Measurements from ENCODE around the gene ZNF324.
"Not testable (repeated sequence)": the region's sequence is repeated elsewhere in the genome, so short reads cannot be mapped to it uniquely, and the experiment has no call there.

ZNF324 gene

DNA sequence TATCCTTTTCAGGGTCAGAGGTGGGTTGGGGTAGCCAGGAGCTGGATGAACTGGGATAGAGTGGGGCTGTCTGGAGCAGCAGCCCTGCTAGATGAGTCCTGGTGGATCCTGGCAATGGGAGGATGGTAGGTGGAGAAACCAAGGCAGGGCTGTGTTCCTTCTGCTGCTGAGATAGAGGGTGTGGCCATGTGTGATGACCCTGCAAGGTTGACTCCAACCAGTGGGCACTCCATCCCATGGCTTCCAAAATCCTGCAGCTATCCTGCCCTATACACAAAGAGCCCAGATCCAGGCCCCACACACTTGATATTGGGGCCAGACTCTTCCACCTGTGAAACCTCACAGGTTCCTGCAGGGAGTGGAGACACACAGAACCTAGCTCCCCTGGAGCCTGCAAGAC lies 6.9 kb downstream of the ZNF324 start:
- no peak for DNase-seq

DNA sequence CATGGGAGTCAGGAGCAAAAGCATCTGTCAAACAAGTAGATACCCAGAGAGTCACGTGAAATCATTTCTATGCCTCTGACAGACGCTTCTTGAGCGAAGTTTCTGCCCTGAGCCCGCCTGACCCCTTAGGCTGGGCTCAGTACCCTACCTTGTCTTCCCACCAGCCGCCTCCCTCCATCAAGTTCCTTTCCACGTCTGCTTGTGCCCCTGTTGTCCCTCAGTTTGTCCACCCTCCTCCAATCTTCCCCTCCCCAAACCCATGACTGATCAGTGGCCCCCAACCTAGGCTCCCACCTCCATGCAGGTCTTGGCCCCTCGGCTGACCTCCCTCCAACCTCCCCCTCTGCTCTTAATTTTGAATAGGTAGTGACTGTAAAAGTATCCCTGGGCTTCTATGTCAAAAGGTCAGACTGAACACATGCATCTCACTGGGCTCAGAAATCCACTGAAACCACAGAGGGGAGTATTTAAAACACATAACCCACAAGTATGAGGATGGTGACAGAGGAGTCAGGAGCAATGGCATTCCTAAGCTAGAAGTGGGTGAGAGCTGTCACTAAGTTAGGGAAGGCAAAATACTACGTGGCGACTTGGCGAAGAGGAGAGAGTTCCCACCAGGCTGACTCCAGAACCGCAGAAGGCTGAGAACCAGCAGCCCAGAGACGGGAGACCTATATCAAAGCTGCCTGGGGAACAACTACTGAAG lies 7.6 kb downstream of the ZNF324 start:
- no peak for DNase-seq

DNA sequence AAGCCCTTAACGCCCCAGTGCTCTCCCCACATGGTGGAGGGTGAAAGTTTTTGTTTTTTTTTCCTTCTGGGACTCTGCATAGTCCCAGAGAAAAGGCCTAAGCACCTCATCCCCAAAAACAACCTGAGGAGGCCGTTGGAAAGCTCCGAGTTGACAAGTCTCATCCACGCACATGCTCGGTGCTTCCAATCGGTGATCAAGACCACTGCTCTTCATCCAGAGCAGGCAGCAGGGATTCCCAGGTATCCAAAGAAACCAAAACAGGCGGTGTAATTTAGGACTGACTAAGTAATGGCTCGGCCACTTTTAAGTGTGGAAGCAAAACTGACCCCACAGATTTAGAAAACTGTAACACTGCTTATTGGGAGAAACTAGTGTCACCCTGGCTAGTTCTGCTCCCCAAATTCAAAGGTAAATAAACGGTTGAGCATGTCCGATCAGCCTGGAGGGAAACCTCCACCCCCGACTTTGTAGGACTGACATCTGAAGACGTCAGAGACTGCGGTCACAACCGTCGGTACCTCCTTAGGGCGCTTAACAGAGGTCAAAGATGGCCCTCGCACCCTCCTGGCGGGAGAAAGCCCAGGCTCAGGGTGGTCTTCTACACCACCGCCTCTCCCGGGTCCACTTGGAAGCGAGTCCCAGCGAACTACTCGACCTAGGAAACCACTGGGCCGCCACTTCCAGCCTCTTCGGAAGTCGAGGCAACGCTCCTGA lies 8.3 kb downstream of the ZNF324 start:
- no peak for DNase-seq

DNA sequence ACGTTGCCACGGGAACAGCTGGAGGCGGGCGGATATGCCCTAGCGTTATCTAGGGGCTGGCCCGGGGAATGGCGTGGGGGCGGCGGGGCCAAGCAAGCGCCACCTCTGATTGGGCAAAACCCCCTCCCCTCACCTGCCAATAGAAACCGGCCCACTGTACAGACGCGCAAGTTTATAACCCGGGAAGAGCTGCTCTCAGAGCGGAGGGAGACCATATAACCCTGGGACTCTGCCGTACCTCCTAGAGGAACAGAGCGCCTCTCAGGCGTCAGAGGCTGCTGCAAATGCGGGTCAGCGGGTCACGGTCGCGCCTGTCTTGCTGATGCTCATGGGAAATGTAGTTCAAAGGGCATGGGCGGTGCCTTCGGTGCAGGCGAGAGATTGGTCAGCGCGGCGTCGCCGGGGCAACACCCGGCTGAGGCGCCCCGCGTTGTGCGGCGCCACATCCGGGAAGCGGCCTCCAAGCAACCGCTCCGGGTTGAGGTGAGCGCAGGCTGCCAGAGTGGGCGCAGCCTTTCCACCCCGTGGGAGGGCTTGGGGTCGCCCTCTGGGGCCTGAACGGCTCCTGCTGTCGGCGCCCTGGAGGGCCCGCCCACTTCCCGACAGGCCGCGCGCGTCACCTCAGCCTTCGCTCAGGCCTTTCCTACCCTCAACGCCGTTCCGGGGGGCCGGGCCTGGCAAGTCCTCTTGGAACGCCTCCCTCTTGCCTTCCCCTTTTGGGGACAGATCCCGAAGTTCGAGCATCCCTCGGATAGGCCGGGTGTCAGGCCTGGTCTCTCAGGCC lies 9.0 kb downstream of the ZNF324 start, which contains the start of gene ZNF446:
TSS of gene ZNF446 (plus strand) at position 639 of the 784 bp plus-strand sequence. CDS start 867 bp downstream, outside the sequence.
- peak; percentile 91 for DNase-seq

DNA sequence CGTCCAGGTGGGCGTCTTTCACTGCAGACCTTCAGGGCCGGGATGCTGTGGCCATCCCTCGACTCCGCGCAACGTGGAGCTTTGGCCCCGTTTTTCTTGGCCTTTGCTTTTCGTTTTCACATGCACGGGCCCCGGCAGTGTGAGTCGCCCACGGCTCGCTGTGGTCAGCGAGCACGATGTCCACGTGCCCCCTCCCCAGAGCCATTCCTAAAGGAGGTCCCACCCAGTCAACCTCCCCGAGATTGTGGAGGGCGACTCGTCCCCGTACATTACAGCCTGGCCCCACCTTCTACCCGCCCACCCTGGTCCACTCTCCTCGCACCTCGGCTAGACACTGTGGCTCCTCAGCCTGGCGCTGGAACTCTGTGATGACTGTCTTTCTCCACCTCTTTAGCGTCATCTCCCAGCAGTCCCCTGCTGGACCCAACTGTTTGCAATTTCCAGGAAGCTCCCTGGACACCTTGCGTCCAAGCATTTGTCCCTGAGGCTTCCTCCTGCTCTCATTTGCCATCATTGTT lies 9.7 kb downstream of the ZNF324 start:
- DNase-seq, result no peak

DNA sequence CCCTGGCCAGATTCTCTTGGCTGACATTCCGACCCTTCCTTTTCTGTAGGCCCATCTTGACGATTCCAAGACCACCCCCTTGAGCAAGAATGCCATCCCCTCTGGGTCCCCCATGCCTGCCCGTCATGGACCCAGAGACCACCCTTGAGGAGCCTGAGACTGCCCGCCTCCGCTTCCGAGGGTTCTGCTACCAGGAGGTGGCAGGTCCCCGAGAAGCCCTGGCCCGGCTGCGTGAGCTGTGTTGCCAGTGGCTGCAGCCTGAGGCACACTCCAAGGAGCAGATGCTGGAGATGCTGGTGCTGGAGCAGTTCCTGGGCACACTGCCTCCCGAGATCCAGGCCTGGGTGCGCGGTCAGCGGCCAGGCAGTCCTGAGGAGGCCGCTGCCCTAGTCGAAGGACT lies 10.2 kb downstream of the ZNF324 start:
- DNase-seq, result no peak

DNA sequence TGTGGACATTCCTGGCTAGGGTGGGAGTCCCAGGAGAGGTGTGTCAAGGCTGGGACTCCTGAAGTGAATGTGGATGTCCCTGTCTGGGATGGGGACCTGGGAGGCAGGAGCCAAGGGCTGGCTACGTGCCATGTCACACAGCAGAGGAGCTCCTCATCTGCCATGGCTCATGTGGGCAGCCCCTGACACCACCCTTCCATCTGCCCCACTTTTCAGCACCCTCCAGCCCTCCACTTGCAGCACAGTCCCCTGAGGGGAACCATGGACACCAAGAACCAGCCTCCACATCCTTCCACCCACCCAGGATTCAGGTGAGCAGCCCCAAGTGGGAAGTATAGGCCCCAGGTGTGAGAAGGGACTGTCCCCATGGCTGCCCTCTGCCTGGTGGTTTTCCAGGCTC lies 11.0 kb downstream of the ZNF324 start:
- no peak for DNase-seq

DNA sequence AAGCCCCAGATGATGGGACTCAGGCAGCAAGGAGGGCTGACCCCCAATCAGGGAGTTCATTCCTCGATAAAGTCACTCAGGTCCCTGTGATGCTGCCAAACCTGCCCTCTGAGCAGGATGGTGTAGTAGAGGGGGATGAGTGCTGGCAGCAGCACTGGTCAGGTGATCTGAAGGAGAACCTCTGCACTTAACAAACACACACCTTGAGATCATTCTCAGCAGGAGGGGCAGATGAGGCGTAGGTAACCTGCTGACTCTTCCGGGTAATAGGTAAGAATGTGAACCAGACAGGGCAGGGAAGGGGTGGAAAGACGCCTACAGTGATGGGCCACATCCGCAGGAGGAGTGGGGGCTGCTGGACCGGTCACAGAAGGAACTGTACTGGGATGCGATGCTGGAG lies 12.4 kb downstream of the ZNF324 start:
- DNase-seq, result no peak

DNA sequence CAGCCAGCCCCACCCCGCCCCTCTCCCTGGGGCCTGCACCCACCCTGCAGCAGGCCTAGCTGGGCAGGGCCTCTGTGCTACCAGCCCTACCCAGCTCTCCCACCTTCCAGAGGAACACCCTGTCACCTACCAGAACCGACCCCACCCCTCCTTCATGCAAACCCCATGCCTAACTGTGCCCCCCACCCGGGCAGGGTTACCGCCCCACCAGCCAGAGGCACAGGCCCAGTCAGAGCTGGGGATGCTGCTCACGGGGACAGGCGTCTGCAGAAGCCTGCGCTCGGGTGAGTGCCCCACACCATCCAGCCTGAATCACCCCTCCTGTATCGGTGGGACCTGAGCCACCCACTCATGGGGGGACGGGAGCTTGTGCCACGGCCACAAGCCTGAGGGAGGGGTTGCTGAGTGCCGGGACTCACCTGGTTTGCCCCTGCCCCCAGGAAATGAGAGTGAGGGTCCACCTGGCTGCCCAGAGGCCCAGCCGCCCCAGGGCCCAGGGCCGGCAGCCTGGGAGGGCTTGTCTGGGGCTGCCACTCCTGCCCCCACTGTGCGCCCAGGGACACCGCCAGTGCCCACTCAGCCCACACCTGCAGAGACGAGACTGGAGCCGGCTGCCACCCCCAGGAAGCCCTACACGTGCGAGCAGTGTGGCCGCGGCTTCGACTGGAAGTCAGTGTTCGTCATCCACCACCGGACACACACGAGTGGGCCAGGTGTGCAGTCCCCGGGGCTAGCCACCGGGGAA lies 13.0 kb downstream of the ZNF324 start:
- no peak for DNase-seq

DNA sequence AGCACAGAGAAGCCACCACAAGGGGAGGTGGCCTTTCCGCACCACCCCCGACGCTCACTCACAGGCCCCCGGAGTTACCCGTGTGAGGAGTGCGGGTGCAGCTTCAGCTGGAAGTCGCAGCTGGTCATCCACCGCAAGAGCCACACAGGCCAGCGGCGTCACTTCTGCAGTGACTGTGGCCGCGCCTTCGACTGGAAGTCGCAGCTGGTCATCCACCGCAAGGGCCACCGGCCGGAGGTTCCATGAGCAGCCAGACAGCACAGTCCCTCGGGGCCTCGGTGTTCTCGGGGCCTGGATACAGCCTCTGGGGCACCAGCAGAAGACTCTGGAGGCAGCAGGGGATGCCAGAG lies 13.6 kb downstream of the ZNF324 start:
- DNase-seq, result no peak

DNA sequence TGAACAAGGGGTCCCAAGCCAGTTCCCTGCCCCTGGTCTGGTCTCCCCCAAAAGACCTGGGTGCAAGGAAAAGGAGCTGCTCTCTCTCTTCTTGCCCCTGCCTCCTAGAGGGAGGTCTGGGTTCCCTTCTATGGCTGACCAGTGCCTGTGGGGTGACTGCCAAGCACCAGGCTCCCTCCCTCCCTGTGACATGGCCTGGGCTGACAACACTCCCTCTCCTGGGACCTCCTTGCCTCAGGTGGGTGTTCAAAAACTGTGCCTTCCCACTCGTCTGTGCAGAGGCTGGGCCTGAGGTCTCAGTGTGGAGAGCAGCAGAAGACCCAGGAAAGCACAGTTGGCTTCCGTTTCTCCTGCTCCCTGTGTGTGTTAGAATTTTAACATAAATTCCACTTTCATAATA lies 14.0 kb downstream of the ZNF324 start:
- DNase-seq, result no peak

DNA sequence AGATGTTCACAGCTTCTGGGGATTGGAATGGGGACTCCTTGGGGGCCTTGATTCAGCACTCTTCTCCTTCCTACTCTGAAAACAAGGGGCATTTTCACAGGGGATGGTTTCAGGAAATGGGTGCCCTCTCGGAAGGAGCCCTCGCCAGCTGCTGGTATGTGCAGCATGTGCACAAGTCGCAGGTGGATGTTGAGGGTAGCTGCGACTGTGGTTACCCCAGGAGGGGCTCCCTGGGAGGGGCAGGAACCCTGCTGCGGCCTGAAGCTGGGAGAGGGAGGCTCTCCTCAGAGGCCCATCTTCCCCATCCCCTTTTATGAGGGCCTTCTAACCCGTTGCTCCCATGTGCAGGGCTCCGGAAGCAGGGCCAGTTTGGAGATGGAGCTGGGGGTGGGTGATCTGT lies 15.5 kb downstream of the ZNF324 start:
- DNase-seq, result no peak

DNA sequence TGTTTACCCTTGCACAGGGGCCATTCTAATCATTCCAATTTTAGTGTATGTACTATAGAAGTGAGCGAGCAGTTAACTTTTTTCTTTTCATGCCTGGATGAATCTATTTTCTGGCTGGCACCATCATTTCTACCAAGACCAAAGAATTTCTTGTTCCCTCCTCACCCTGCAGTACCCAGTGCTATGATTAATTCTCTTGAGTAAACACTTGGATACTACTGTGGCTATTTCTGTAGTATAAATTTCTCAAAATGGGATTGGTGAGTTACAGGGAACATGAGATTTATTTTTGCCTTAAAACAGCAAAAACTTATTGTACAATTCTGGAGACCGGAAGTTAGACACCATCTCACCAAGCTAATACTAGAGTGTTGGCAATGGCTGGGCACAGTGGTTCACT lies 16.9 kb downstream of the ZNF324 start:
- DNase-seq, result no peak

DNA sequence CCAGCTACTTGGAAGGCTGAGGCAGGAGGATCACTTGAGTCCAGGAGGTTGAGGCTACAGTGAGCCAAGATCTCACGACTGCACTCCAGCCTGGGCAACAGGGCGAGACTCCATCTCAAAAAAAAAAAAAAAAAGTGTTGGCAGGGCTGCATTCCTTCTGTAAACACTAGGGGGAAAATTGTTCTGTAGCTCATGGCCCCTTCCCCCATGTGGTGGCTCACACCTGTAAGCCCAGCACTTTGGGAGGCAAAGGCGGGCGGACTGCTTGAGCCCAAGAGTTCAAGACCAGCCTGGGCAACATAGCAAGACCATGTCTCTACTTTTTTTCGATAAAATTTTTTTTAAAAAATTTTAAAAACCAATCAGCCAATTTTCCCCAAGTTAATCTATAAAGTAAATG lies 17.5 kb downstream of the ZNF324 start:
- DNase-seq, result not testable (repeated sequence)

DNA sequence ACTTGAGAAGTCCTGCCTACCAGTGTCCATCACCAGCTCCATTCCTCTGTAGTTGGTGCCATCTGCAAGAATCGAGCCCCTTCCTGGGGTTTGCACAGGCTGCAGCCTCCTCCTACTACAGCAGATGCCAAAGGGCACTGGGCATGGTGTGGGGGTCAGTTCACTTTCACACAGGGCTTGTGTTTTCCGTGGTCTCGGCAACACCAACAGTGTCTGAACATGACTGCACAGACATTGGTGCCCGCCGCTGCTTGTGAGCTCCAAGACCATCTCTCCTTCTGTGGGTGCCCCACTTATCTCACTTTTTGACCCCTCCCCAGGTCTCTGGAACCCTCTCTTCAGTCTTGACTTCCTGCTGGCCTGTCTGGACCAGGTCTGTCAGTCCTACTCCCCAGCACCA lies 24.5 kb downstream of the ZNF324 start:
- DNase-seq, result no peak

DNA sequence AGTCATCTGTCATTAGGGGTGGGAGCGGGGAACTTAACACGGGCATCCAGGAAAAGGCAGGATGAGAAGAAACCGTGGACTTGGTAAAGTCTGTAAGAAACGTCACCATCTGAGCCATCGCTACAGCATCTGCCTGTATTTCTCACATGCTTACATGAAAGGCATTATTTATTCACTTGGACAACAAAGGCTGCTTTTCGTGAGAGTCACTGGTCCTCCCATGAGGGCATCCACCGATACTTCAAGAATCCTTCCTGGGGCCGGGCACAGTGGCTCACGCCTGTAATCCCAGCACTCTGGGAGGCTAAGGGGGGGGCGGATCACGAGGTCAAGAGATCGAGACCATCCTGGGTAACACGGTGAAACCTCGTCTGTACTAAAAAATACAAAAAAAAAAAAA lies 25.4 kb downstream of the ZNF324 start:
- DNase-seq, result no peak

DNA sequence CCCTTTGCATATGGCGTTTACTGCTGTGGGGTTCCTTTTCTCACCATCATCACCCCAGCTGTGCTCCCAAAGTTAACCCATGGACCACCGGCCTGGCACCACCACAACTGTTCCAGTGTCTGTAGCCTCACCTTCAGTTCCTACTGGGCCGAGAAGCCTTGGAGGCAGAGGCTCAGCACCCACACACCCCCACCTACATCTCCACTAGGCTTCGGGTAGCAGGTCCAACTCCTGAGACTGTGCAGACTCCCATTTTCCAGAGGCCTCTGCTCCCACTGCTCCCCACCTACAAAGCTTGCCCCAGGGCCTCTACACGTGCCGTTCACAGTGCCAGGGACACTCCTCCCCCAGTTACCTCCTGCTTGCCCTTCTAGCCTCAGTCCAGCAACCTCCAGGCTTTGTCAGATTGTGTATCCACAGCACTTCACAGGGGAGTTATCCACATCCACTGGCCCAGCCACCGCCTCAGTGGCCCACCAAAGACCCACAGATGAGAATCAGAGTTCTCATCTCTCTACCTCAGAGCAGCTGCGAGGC lies 30.8 kb downstream of the ZNF324 start:
- DNase-seq, result no peak

DNA sequence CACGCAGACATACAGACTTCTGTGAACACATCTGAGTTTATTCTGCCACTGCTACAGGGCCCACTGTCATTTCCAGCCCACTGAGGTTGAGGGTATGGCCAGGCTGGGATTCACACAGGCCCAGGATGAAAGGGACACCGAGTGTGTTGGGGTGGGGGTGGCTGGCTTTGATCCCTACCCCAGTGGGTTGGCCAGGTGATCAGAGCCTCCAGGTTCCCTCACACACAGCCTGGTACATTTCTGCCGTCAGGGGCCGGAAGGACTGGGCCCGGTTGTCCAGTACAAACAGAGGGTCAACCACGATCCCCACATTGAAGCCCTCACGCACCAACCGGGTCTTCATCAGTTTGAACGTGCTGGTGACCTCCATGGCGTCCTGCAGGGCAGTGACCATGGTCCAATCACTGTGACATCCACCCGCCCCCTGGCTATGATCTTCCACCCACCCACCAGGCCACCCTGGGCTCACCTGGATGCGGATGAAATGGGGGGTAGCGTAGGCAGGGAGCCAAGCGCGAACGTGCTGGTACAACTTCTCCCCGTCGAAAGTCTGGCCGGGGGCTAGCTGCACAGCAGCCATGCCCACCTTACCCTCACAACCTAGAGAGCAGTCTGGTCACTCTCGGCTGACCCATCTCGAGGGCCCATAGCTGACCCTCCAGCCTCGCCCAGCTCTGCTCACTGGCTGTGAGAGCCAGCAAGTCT lies 31.6 kb downstream of the ZNF324 start:
- DNase-seq, result no peak

DNA sequence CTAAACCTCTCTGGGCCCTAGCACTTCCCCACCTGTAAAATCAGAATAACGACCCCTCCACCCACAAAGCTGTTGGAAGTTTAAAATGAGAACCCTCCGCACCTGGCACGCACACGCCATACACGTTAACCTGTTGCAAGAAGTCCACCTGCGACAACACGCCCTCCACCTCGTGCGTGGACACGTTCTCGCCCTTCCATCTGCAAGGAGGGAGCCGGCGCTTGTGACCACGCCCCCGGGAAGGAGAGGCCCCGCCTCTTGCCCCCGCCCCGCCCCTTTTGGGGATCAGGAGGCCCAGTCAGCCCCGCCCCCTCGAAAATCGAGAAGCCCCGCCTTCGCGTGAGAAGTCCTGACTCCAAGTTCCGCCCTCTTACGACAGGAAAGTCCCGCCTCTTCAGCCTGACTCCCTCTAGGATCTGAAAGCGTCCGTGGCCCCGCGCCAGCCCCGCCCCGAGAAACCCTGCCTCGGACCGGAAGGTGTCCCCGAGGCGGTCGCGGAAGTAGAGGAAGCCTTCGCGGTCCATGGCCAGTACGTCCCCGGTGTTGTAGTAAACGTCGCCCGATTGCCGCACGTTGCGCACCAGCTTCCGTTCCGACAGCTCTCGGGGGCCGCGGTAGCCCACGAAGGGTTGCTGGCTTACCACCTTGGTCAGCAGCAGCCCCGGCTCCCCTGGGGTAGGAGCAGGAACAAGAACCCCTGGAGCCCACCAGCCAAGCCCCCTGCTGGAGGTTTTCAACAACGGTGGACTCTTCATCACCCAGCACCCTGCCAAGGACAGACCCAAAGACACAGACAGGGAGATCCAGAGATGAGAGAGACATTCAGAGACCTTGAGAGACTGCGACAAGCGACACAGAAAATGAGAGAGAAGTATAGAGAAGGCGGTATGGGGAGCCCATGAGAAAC lies 32.4 kb downstream of the ZNF324 start:
- peak; percentile 97 for DNase-seq

DNA sequence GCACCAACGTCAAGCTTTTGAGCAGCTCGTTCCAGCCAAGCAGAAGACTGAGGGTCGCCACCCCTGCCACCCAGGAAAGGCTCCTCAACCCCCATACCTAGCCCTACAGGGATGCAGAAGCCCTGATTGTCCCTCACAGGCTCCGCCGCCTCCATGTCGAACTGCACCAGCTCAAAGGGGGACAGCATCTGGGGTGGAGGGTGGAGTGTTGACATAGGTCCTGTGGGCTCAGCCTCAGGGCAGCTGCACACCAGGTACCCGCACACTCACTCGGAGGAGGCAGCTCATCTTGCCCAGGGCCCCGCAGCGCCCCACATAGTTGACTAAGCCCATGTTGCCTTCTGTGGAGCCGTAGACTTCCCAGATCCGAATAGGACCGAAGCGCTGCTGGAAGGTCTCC lies 33.4 kb downstream of the ZNF324 start:
- DNase-seq, result no peak
